ENCODE results near the gene TRIO.

TRIO gene

GRCh38 chr5:14141764-14142163, 1.4 kb upstream of the TRIO start:
- TF ChIP-seq, protein P1, sequence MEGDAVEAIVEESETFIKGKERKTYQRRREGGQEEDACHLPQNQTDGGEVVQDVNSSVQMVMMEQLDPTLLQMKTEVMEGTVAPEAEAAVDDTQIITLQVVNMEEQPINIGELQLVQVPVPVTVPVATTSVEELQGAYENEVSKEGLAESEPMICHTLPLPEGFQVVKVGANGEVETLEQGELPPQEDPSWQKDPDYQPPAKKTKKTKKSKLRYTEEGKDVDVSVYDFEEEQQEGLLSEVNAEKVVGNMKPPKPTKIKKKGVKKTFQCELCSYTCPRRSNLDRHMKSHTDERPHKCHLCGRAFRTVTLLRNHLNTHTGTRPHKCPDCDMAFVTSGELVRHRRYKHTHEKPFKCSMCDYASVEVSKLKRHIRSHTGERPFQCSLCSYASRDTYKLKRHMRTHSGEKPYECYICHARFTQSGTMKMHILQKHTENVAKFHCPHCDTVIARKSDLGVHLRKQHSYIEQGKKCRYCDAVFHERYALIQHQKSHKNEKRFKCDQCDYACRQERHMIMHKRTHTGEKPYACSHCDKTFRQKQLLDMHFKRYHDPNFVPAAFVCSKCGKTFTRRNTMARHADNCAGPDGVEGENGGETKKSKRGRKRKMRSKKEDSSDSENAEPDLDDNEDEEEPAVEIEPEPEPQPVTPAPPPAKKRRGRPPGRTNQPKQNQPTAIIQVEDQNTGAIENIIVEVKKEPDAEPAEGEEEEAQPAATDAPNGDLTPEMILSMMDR (conservative IDR thresholded peaks at IDR 0.05; ENCODE audit: low read length), result 0 out of 2 replicates have a peak, but pooled peaks have one; percentile 4
- peak overlapping the region; percentile 78 for H3K4me3 ChIP-seq (ENCODE audit: low read length)
- no peak for DNase-seq (ENCODE audit: low read depth)

- DNase-seq (ENCODE audit: low read depth), result peak; percentile 49
- TF ChIP-seq, protein P1 (conservative IDR thresholded peaks at IDR 0.05; ENCODE audit: low read length), result no peak
- H3K4me3 ChIP-seq (ENCODE audit: low read length), result peak overlapping the region; percentile 78
Measured at GRCh38 chr5:14142202-14142826, 828 bp upstream of the TRIO start.

- H3K4me3 ChIP-seq (ENCODE audit: low read length), result peak overlapping the region; percentile 94
- TF ChIP-seq, protein P1 (conservative IDR thresholded peaks at IDR 0.05; ENCODE audit: low read length), result no peak
Measured at GRCh38 chr5:14143546-14143840, 351 bp downstream of the TRIO start.

GRCh38 chr5:14143841-14144585, 871 bp downstream of the TRIO start:
- peak; percentile 30 for DNase-seq (ENCODE audit: low read depth)
- TF ChIP-seq, protein P1 (conservative IDR thresholded peaks at IDR 0.05; ENCODE audit: low read length), result no peak
- H3K4me3 ChIP-seq (ENCODE audit: low read length), result peak overlapping the region; percentile 94

More at GRCh38 chr5:14143546-14143840, 351 bp downstream of the TRIO start:
- no peak for DNase-seq (ENCODE audit: low read depth)

GRCh38 chr5:14144586-14145434, 1.7 kb downstream of the TRIO start:
- peak; percentile 74 for DNase-seq (ENCODE audit: low read depth)

GRCh38 chr5:14145435-14146334, 2.5 kb downstream of the TRIO start:
- TF ChIP-seq, protein P1 (conservative IDR thresholded peaks at IDR 0.05; ENCODE audit: low read length), result no peak
- no peak for DNase-seq (ENCODE audit: low read depth)
- H3K4me3 ChIP-seq (ENCODE audit: low read length), result peak overlapping the region; percentile 94

More at GRCh38 chr5:14144586-14145434, 1.7 kb downstream of the TRIO start:
- TF ChIP-seq, protein P1 (conservative IDR thresholded peaks at IDR 0.05; ENCODE audit: low read length), result no peak; the same call in 1 of the 2 replicates
- peak overlapping the region; percentile 94 for H3K4me3 ChIP-seq (ENCODE audit: low read length)
